Right lobe of liver (tissue), 4 donors: Measurements from ENCODE around the gene NCOR1.

Experiments
- POLR2A ChIP-seq: fragments of 450-650 bp; IDR thresholded peaks from one replicate; pipeline ENCODE4 v1.6.1; 2017; ENCODE audit warnings: antibody characterized with exemption, mild to moderate bottlenecking
- TF ChIP-seq, protein P1 (sequence below), 4 donors: fragments of 200-600 bp in 3 of 4; fragments of 450-650 bp in 1 of 4; IDR thresholded peaks; one replicate each; pipeline versions ENCODE4 v1.5.1 to v1.8.0; 2016 to 2022; ENCODE audit warnings: antibody characterized with exemption in 4 of 4, mild to moderate bottlenecking in 2 of 4
- donor health status: DM: no; HTN: no; CAD: no.
- donor health status: DM: no; HTN: no; CAD: no.
- donor health status: DM: no; HTN: yes; CAD: no.

DNA sequence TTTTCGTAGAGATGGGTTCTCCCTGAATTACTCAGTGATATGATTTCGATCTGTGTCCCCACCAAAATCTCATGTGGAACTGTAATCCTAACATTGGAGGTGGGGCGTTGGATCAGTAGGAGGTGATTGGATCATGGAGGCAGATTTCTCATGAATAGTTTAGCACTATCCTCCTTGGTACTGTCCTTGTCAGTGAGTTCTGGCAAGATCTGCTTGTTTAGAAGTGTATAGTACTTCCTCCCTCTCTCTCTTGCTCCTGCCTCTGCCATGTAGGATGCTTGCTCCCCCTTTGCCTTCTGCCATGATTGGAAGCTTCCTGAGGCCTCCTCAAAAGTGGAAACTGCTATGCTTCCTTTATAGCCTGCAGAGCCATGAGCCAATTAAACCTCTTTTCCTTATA, 24.6 kb upstream of the NCOR1 start:
- TF ChIP-seq, protein P1, sequence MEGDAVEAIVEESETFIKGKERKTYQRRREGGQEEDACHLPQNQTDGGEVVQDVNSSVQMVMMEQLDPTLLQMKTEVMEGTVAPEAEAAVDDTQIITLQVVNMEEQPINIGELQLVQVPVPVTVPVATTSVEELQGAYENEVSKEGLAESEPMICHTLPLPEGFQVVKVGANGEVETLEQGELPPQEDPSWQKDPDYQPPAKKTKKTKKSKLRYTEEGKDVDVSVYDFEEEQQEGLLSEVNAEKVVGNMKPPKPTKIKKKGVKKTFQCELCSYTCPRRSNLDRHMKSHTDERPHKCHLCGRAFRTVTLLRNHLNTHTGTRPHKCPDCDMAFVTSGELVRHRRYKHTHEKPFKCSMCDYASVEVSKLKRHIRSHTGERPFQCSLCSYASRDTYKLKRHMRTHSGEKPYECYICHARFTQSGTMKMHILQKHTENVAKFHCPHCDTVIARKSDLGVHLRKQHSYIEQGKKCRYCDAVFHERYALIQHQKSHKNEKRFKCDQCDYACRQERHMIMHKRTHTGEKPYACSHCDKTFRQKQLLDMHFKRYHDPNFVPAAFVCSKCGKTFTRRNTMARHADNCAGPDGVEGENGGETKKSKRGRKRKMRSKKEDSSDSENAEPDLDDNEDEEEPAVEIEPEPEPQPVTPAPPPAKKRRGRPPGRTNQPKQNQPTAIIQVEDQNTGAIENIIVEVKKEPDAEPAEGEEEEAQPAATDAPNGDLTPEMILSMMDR (IDR thresholded peaks at IDR 0.05) = no peak
- no peak for TF ChIP-seq POLR2A
